ENCODE measurements around the gene DPP6. TPM values are rescaled to one million over a fixed set of nuclear protein-coding genes. Genes with fewer than 3 reads are reported as not detected.

The DPP6 gene
- polyA plus RNA-seq, 2 of the 4 experiments (the other 2 are of a cell fraction): not detected

DNA sequence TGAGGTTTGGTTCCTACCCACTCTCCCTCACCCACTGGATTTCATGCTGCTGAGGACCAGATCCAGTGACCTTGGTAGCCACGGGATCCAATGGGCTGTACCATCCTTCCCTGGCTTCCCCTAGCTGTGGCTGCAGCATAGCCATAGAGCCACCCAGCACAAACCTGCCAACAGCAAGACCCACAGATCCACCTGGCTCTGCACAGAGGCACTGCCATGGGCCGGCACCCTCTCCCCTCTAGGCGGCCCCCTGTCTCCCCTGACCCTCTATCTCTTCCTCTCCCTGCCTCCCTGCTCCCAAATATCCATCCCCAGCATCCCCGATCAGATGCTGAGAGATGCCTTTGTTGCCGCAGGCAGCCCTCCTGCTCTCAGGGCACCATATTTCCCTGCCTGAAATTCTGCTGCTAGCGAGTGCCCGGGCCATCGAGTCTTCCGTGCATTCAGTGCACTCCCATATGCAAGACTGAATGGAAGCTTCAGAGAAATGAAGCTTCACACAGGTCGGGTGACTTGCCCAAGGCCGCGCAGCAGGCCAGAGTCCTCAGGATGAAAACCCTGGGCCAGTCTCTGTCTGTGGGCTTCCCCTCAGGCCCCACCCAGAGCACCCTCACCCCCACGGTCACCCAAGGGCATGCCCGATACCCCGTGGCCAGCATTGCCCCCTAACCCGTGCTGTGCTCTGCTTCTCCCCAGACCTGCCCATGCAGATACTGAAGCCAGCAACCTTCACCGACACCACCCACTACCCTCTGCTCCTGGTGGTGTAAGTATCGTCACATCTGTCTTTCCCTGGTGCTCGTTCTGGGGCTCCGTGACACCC lies 819.9 kb downstream of the DPP6 start:
- FAIRE-seq (no peak), DNase-seq (ENCODE audit: low read depth in 1 of 2, low spot score in 1 of 2) (no peak), ATAC-seq (no peak)
- TF ChIP-seq HMGXB4 (CRISPR knock-in tag; IDR thresholded peaks at IDR 0.05; ENCODE audit: borderline replicate concordance) (no peak), HOXA7 (CRISPR knock-in tag; IDR thresholded peaks at IDR 0.05) (no peak), RFX5 (IDR thresholded peaks at IDR 0.05) (no peak), KDM1A (IDR thresholded peaks at IDR 0.05; ENCODE audit: low read depth) (no peak), POLR2AphosphoS2 (conservative IDR thresholded peaks at IDR 0.05; ENCODE audit: low read length) (no peak), GATA3 (IDR thresholded peaks at IDR 0.05; ENCODE audit: borderline replicate concordance) (no peak), EP300 (IDR thresholded peaks at IDR 0.05) (no peak), E2F6 (IDR thresholded peaks at IDR 0.05; ENCODE audit: borderline replicate concordance, low read depth) (no peak), KDM5A (IDR thresholded peaks at IDR 0.05) (no peak), RNF2 (IDR thresholded peaks at IDR 0.05; ENCODE audit: borderline replicate concordance, low read depth) (no peak), NR3C1 (IDR thresholded peaks at IDR 0.05) (no peak), SMC3 (IDR thresholded peaks at IDR 0.05) (no peak), SREBF2 (IDR thresholded peaks at IDR 0.05) (no peak), MAFK (IDR thresholded peaks at IDR 0.05; ENCODE audit: partially characterized antibody) (no peak)
- TF ChIP-seq, protein P1, sequence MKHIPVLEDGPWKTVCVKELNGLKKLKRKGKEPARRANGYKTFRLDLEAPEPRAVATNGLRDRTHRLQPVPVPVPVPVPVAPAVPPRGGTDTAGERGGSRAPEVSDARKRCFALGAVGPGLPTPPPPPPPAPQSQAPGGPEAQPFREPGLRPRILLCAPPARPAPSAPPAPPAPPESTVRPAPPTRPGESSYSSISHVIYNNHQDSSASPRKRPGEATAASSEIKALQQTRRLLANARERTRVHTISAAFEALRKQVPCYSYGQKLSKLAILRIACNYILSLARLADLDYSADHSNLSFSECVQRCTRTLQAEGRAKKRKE (CRISPR knock-in tag; IDR thresholded peaks at IDR 0.05; ENCODE audit: low read depth): no peak
- TF ChIP-seq, protein P2, sequence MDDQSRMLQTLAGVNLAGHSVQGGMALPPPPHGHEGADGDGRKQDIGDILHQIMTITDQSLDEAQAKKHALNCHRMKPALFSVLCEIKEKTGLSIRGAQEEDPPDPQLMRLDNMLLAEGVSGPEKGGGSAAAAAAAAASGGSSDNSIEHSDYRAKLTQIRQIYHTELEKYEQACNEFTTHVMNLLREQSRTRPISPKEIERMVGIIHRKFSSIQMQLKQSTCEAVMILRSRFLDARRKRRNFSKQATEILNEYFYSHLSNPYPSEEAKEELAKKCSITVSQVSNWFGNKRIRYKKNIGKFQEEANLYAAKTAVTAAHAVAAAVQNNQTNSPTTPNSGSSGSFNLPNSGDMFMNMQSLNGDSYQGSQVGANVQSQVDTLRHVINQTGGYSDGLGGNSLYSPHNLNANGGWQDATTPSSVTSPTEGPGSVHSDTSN (IDR thresholded peaks at IDR 0.05): no peak
- TF ChIP-seq, protein P3, sequence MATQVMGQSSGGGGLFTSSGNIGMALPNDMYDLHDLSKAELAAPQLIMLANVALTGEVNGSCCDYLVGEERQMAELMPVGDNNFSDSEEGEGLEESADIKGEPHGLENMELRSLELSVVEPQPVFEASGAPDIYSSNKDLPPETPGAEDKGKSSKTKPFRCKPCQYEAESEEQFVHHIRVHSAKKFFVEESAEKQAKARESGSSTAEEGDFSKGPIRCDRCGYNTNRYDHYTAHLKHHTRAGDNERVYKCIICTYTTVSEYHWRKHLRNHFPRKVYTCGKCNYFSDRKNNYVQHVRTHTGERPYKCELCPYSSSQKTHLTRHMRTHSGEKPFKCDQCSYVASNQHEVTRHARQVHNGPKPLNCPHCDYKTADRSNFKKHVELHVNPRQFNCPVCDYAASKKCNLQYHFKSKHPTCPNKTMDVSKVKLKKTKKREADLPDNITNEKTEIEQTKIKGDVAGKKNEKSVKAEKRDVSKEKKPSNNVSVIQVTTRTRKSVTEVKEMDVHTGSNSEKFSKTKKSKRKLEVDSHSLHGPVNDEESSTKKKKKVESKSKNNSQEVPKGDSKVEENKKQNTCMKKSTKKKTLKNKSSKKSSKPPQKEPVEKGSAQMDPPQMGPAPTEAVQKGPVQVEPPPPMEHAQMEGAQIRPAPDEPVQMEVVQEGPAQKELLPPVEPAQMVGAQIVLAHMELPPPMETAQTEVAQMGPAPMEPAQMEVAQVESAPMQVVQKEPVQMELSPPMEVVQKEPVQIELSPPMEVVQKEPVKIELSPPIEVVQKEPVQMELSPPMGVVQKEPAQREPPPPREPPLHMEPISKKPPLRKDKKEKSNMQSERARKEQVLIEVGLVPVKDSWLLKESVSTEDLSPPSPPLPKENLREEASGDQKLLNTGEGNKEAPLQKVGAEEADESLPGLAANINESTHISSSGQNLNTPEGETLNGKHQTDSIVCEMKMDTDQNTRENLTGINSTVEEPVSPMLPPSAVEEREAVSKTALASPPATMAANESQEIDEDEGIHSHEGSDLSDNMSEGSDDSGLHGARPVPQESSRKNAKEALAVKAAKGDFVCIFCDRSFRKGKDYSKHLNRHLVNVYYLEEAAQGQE (IDR thresholded peaks at IDR 0.05): no peak
- 37% methylated on average over 16 of the region's 20 CpGs for WGBS (ENCODE audit: missing lambda C conversion rate)
- H3K27ac ChIP-seq: no peak overlapping the region
- no peak overlapping the region for H3K4me3 ChIP-seq
- H3K9me3 ChIP-seq: no peaks in the 10 kb centered on the region
- H3K4me2 ChIP-seq: no peak overlapping the region
- no peaks in the 10 kb centered on the region for H3K4me1 ChIP-seq
- ChIA-PET POLR2A (no interaction called here), CTCF (interaction anchor here (1.5 kb wide), 1 partner anchor 41 kb away, joined by 6 read pairs; no protein-coding TSS in a partner anchor)
